Iris pigment epithelial cell (primary cell): ENCODE data around the gene TCTN3.
"Not testable (repeated sequence)": the region's sequence is repeated elsewhere in the genome, so short reads cannot be mapped to it uniquely, and the experiment has no call there.

Experiments
- DNase-seq: peaks from one replicate; pipeline ENCODE4 v3.0.0-alpha.2; 2011; ENCODE audit warnings: low read depth

The TCTN3 gene

DNA sequence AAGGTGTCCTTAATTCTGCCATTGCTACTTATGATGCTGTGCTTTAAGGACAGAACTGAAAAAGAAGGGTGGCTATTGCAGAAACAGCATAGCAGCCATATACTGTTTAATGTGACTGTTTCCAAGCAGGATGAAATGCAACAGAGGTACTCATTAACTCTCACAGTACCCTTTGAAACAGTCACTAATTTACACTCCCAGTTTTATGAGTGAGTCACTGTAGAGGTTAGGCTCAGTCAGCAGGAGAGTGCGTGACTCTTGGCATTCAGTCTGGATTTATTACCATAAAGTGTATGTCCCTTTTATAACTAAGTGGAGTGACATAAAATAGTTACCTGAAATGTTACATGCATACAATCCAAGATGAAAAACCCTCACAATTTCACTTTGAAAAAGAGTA, 64.9 kb downstream of the TCTN3 start:
- DNase-seq, result peak; percentile 9

DNA sequence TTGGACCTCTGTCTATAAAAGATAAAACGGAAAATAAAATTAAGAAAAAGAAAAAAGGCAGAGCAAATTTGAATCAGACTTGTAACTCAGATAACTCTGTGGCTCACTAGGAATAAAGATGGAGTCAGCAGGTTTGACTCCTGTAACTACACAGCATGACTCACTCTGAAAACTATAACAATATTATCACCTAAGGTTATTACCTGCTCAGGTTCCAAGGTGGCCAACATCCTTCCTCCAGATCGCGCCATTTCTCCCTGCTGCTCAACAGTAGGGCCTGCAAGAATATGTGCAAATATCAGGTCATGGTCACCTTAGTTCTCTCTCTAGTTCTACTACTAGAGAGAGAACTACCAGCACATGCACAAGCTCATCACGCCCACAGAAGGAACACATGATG, 67.2 kb downstream of the TCTN3 start:
- DNase-seq, result no peak

DNA sequence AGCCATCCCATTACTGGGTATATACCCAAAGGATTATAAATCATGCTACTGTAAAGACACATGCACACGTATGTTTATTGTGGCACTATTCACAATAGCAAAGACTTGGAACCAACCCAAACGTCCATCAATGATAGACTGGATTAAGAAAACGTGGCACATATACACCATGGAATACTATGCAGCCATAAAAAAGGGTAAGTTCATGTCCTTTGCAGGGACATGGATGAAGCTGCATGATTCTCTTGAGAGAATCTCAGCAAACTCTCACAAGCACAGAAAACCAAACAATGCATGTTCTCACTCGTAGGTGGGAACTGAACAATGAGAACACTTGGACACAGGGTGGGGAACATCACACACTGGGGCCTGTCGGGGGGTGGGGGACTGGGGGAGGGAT, 73.3 kb downstream of the TCTN3 start:
- DNase-seq, result not testable (repeated sequence)

DNA sequence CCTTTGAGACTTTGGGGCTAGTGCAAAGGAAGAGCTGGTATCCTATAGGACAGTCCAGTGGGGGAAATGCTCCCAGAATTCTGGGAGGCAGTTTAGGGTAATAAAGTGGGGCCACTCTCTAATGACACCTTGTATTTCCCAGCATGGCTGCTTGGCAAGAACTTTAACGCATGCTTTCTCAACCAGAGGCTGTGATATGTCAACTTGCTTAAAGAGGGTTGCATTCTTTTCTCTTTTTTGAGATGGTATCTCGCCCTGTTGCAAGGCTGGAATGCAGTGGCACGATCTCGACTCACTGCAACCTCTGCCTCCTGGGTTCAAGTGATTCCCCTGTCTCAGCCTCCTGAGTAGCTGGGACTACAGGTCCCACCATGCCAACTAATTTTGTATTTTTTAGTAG, 75.6 kb downstream of the TCTN3 start:
- no peak for DNase-seq

DNA sequence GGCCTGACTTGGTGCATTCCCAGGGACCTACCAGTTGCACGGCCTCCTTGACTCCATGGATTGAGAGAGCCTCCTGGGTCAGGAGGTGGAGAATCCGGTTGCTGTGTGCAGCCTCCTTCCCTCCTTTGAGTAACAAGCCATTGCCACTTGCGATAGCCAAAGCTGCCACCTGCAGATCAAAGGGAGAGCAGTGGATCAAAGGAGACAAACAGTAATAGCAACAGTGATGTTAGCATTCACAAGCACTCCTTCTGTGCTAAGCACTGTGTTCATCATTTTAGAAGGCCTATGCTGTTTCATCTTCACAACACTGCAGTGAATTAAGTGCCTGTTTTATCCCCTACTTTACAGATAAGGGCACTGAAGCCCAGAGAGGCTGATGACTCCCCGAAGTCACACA, 77.3 kb downstream of the TCTN3 start:
- no peak for DNase-seq
